NCI-H1417 treated with DMSO at 0.1 percent for 48 hours (cell line): ENCODE results near the gene SMAD1.
A peak's percentile ranks its signal among the peaks of the same experiment; 100 is the strongest.
"Not testable (repeated sequence)": the region's sequence is repeated elsewhere in the genome, so short reads cannot be mapped to it uniquely, and the experiment has no call there.

Experiments used
- DNase-seq: peaks from one replicate; lab custom pipeline; 2025; lab: John Stamatoyannopoulos, UW

SMAD1 gene

DNA sequence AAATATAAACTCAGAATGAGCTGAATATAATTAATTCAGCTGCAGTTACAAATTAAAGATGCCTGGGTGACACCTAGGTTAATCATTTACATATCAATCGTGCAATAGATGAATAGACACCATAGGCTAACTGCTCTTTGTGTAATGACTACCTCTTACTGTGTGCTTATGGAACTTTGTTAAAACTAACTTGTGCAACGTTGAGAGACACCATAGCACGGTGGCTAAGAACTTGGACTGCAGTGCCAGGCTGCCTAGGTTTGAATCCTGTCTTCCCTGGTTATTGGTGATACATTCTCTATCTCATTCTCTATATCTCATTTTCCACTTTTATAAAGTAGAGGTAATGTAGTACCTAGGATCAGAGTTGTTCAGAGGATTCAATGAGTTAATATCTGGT is 46.9 kb downstream of the SMAD1 start:
- no peak for DNase-seq

DNA sequence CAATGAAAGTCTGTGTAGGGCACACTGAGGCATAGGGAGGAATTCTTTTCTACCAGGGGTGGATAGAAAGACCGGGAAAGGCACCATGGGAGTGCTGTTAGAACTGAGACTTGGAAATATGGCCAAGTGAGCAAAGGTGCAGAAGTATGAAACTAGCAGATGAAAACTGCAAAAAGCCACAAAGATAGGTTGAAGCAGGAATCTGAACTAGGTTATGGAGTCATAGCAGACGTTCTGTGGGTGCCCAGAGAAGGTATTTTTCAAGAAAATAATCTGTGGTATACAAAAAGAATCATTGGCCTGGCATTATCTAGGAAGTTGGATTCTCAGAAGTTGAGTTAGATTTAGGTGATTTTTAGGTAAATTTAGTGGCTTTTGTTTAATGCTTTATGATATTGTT is 48.5 kb downstream of the SMAD1 start:
- DNase-seq: no peak

DNA sequence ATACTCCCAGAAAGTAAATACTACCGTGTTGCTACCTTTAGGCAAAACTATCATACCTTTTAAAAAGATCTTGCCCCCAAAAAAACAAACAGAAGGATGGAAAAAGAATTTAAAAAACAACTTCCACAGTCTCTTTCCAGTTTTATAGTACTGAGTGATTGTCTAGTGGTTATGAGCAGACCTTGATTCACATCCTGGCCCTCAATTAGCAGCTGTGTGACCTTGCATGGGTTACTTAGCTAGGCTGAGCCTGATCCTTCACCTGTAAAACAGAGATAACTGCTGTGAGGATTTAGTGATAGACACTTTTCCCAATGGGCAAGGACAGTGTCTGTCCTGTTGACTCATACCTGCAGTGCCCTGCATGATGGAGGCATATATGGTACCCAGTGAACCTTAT is 49.0 kb downstream of the SMAD1 start:
- DNase-seq: no peak

DNA sequence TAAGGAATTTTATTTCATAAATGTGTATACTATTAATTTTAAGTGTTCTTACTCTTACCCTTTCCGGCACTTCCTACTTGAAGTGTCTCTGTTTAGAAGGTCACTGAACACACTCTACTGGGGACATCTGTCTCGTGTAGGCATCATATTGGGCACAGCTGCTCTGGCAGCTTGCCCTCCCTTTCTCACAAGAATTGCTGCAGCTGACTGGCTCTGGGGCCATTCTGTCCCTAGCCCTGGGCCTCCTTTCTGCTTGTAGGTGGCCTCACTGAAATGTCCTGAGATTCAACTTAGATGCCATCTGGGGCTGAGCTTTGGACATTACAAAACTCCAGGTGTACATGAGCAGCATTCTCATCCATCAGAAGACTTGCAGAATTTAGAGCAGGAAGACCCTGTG is 49.6 kb downstream of the SMAD1 start:
- no peak for DNase-seq

DNA sequence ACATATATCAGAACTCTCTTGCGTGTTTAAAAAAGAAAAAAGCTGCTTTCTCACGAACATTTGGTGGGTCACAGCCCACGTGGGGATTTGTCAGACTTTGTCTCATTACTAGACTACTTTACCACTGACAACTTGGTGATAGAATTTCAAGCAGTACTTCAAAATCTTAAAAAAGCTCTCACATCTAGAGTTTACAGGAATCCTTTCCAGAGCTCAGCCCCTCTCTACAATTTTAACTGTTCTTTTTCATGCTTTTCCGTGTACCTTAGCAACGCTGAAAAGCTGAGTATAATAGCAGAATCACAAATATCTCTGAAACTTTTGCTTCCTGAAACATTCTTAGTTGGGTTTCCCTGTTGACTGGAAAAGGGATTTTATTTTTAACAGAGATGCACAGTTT is 50.2 kb downstream of the SMAD1 start:
- no peak for DNase-seq

DNA sequence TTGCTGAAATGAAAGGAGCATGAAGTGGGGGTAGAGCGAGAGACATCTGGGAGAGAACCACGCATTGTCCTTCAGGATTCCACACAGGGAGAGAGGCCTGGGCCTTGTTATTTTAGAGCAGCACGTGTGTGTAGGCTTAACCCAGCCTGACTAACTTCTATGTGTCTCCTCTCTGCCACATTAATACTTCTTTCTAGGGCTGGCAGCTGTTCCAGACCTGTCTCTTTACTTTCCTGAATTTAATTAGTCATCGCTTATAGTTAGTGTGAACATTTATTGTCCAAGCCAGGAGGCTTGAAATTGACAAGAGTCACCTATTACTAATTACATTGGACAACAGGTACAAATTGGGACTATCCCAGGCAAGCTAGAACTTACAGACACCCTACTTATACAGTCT is 51.3 kb downstream of the SMAD1 start:
- DNase-seq: no peak

DNA sequence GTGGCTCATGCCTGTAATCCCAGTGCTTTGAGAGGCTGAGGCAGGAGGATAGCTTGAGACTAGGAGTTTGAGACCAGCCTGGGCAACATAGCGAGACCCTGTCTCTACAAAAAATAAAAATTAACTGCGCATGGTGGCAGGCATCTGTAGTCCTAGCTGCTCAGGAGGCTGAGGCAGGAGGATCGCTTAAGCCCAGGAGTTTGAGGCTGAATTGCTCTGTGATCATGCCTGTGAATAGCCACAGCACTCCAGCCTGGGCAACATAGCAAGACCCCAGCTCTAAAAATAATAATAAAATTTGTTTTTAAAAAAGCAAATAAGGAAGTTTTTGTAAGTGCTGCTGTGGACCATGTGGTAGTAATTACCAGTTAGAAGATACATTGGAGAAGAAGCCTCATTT is 51.8 kb downstream of the SMAD1 start:
- not testable (repeated sequence) for DNase-seq

GRCh38 chr4:145533961-145534360 is 52.3 kb downstream of the SMAD1 start:
- DNase-seq: no peak

- DNase-seq: no peak
Measured at GRCh38 chr4:145535202-145535601, 53.5 kb downstream of the SMAD1 start.

- no peak for DNase-seq
Measured at GRCh38 chr4:145536044-145536443, 54.4 kb downstream of the SMAD1 start.

- no peak for DNase-seq
Measured at GRCh38 chr4:145538596-145538995, 56.9 kb downstream of the SMAD1 start.

DNA sequence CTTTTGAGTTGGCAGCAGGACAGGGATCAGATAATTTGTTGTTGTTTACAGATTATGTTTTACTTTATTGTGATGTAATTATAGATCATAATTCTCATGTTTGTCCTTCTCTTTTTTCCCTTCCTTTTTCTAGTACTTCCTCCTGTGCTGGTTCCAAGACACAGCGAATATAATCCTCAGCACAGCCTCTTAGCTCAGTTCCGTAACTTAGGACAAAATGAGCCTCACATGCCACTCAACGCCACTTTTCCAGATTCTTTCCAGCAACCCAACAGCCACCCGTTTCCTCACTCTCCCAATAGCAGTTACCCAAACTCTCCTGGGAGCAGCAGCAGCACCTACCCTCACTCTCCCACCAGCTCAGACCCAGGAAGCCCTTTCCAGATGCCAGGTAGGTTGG is 58.0 kb downstream of the SMAD1 start:
- no peak for DNase-seq

DNA sequence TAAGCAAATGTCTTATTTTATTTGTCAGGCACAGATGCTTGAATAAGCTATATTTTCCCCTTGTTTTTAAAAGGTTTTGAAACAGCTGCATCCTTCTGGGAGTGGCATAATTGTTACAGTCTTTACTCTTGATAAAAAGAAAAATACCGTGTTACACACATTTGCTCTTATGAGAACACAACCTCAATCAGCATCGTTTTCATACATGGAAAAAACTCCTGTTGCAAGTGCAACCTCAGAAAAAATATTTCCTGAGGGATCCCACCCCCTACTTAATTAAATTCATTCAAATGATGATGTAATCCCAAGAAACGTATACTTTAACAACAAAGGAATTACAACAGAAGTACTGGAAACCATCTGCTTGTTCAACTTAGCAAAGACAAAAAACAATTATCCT is 58.6 kb downstream of the SMAD1 start:
- DNase-seq: no peak

GRCh38 chr4:145541346-145541745 is 59.7 kb downstream of the SMAD1 start:
- no peak for DNase-seq

- no peak for DNase-seq
Measured at GRCh38 chr4:145545031-145545430, 63.4 kb downstream of the SMAD1 start.

- no peak for DNase-seq
Measured at GRCh38 chr4:145545538-145546174, 64.0 kb downstream of the SMAD1 start.

GRCh38 chr4:145546175-145546915 is 64.7 kb downstream of the SMAD1 start:
- no peak for DNase-seq

GRCh38 chr4:145551660-145552059 is 70.0 kb downstream of the SMAD1 start:
- DNase-seq: no peak

- DNase-seq: no peak
Measured at GRCh38 chr4:145552181-145552822, 70.6 kb downstream of the SMAD1 start.

- no peak for DNase-seq
Measured at GRCh38 chr4:145553375-145553774, 71.7 kb downstream of the SMAD1 start.

GRCh38 chr4:145554691-145555090 is 73.0 kb downstream of the SMAD1 start:
- peak; percentile 45 for DNase-seq

GRCh38 chr4:145557720-145558119 is 76.1 kb downstream of the SMAD1 start:
- no peak for DNase-seq

- DNase-seq: no peak
Measured at GRCh38 chr4:145563293-145563985, 81.8 kb downstream of the SMAD1 start.
